IPS DF 19.7 (cell line): ENCODE measurements around the gene ACTBL2.
"Not testable (repeated sequence)": the region's sequence is repeated elsewhere in the genome, so short reads cannot be mapped to it uniquely, and the experiment has no call there.

Experiments used
- DNase-seq: peaks from one replicate; pipeline ENCODE4 v3.0.0-alpha.2; 2013; ENCODE audit warnings: low read depth, low spot score

Gene ACTBL2

GRCh38 chr5:57482671-57483106 lies at the start of gene ACTBL2:
TSS of gene ACTBL2 (minus strand) at chr5:57482811. CDS start at chr5:57482707, 104 bp downstream.
- no peak for DNase-seq

DNA sequence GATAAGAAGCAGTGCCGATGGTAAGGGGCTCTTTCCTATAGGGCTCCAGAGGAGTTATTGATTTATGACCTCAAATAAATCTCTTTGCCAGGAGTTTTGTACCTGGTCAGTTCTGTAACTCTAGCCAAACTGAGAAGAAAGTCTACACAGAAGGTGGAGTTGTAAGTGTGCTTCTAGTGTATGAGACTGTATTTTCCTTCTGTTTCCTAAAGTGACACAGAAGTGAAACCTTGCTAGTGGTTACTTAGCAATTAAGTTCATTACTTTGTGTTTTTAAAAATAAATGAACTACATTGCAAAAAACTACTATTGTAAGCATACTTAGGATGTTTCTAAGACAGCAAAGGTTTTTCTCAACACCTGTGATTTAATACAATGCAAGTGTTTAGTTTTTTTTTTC lies 48.7 kb upstream of the ACTBL2 start:
- DNase-seq = no peak

DNA sequence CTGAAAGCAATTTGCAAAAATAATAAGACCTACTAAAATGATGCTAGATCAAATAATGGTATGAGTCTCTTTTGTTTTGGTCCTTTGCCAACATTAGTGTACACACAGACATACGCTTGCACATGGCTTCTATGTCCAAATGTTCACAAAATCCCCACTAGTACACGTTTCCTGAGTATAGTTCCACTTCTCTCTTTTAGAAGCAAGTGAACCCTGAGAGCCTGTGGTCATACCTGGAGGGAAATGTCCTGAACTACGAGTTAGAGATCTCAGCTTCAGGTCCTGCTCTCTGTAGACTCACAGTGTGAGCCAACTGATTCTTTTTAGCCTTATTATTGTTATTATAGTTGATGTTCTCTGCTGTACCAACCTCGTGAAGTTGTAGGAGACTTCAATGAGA lies 47.3 kb upstream of the ACTBL2 start:
- DNase-seq = no peak

- DNase-seq = no peak
These were observed 45.3 kb upstream of the ACTBL2 start for GRCh38 chr5:57527870-57528269.

DNA sequence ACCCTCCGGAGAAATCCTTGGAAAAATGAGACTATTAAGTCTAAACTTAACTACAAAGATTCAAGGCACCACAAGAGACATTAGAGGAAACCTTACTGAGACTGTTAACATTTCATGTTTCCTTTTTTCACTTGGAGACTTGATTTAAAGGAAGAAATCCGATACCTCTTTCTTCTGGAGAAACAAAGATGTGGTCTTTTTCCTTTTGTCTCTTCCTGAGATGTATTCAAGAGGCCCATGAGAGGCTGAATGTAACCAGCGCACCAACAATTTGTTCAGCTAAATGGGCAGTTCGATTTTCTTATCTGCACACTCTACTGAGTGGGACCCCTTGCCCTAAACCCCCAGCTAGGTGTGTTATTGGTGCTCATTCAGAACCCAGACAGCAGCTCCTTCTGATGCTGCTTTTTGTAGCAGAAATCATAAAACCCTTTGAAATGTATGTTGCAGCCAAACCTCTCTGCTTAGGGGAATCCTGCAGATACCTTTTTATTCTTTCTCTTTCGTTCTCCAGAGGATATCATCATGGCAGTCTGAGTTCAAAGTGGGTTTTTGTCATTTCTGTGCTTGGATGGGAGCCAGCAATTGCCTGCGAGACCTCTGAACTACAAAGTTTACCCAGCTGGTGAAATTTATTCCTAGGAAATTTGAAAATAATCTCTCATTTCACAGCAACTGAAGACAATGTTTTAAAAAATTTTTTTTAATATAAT lies 41.9 kb upstream of the ACTBL2 start:
- no peak for DNase-seq

DNA sequence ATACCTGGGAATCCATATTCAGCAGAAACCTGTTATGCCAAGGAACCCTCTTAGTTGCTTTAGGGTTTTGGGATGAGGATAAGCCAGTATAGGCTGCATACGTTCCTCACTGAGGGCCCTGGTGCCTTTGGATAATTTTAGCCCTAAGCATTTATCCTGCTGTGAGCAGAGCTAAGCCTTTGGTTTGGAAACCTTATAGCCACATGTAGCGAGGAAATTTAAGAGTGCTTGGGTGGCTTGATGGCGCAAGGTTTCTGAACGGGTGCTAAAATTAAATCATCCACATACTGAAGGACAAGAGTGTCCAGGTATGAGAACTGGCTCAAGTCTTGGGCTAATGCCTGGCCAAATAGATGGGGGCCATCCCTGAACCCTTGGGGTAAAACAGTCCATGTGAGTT lies 39.9 kb upstream of the ACTBL2 start:
- DNase-seq = not testable (repeated sequence)

- DNase-seq = not testable (repeated sequence)
These were observed 35.8 kb upstream of the ACTBL2 start for GRCh38 chr5:57518415-57518814.

DNA sequence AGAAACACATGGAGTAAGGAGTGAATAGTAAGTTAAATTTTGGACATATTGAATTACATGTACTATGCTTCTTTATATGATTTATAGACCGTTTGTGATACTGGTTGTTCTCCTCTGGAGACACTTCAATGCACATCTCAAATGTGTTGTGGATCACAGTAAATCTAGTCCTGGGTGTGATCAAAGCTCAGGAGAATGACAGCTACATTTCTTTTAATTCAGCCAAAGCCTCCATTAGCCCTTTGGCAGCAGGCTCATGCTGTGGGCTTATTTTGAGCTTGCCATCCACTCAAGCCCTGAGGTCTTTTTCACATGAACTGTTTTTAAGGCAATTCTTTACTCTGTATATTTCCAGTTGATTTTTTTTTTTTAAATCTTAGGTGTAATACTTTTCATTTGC lies 34.6 kb upstream of the ACTBL2 start:
- DNase-seq = no peak

- DNase-seq = no peak
These were observed 31.2 kb upstream of the ACTBL2 start for GRCh38 chr5:57513785-57514184.

GRCh38 chr5:57511321-57511720 lies 28.7 kb upstream of the ACTBL2 start:
- DNase-seq = no peak

- no peak for DNase-seq
These were observed 27.1 kb upstream of the ACTBL2 start for GRCh38 chr5:57509501-57510260.

DNA sequence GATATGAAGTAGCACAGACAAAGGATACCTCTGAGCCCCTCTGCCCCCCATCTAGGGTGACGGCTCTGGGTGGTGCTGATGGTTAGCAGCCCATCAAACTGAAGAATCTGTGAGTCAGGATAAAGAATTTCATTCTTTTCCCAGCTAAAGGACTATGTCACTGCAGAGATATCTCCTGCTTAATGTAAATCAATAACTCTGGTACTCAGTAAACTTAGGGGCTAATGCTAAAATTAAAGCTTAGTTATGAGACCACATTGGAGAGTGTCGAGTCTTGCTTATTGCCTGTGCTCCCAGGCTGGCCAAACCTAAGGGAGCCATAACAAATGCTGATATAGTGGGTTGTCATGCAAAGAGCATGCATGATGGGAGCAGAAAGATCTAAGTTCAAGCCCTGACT lies 25.6 kb upstream of the ACTBL2 start:
- DNase-seq = no peak

DNA sequence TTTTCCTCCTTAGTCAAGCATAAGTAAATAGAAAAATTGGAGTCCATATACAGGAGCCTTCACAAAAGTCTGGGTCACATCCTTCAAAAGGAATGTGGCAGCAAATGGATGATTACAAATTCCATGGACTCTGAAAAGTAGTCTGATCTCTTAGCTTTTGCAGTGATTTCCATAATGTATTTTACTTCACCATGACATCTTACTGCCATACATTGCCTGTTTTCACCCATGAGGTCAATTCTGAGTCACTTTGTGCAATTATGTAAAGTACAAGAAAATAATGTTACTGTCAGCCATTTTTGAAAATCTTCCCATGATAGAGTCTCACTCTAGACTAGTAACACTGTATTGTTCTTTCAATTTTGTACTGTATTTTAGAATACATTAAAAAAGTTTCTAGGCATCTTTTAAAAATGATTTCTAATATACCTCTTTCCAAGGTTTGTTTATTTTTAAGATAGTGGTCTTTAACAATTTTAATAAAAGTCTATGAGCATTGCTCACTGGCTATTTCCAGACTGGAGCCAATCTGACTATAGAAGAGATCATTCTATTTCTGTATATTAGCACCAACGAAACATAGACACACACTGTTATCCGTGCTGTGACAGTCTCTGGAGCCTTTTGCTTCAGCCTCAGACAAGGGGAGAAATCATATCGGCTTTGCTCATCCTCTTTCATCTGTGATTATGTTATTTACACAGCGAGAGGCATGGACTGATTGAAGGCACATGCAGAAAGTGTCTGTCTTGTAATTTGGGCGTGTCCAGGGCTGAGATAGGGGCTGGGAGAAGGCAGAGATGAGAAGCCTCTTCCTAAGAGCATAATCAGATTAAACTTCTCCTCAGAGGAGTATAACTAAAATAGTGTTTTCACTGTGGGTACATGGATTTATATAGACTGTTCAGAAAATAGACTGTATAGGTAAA lies 22.9 kb upstream of the ACTBL2 start:
- no peak for DNase-seq

DNA sequence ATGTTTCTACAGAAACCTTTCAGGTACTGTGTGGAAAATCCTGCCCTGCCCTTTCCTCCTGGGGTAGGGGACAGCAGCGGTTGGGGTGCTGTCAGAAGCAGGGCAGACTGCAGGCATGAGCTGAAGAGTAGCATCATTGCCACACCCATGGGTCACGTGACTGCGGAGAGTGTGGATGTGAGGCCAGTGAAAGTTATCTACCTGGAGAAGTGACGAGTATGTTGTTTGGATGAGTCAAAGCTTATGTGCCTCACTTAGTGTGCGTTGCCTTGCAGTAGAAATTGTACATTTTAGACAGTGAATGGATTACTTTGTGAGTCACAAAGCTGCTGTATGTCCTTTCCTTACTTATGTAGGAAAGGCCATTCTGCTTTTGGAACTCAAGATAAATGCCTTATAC lies 21.7 kb upstream of the ACTBL2 start:
- DNase-seq = no peak

DNA sequence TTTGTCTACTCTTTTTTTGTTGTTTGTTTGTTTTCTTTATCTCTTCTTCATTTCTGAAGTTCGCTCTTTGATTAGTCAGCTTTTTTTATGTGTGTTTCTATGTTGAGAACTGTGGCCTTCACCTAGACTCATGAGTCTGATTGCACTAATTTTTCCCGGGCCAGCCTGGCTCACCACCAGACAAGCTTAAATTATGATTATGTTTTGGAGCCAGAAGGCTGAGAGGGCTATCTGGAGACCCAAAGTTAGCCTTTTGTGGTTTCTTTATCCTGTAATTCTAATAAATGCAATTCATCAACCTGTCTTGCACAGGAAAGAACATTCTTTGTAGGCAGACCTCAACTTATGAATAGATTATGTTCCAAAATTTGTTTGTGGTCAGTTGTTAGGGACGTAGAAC lies 20.8 kb upstream of the ACTBL2 start:
- no peak for DNase-seq

DNA sequence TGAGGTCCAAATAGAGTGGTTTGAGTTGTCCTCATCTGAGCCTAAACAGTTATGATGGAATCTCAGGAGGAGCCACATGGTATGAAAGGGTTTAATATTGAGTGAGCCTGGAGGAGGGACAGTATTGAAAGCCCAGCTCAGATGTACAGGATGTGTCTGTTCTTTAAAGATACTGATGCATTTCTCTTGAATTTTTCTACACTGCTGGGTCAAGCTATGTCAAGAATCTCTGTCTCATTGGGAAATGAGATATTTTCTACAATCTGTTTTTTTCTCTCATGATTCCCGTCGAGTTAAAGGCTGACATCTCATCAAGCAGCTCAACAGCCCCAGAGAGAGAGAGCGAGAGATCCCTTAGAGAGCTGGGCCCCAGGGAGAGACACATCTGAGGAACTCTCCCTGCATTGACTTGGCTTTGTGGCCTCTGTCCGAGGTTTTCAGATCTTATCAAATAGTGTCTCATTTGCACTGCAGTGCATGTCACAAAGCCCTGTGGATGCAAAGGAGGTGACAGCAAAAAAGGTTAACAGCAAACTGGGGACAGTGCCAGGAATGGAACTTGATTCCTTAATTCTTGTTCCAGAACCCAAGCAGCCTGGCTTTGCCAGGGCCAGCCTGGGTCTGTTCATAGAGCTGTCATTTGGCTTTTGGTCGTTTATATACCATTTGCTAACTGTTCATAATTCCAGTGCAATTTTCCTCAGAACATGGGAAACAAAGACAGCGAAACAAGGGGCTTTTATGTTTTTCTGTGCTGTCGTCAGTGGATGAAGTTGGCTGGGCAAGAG lies 19.0 kb upstream of the ACTBL2 start:
- DNase-seq = no peak

GRCh38 chr5:57499262-57500050 lies 16.8 kb upstream of the ACTBL2 start:
- peak; percentile 48 for DNase-seq

DNA sequence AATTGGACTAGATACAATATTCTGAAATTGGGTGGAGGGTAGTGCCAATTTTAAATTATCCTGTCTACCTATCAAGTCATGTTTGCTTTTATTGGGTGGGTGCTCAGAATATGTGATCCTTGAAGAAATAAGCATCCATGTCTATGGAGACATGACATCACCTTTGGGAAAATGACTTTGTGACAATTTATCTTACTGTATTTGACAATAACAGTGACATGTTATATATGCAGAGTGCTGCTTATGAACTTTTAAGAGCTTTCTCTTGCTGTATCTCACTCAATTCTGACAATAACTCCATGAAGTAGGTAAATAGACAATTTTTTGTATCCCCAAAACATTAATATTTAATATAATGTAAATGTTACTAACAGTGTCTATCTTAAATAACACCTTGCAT lies 15.1 kb upstream of the ACTBL2 start:
- no peak for DNase-seq

- DNase-seq = no peak
These were observed 12.9 kb upstream of the ACTBL2 start for GRCh38 chr5:57495285-57496086.
